IMR-90 (cell line): ENCODE measurements around the gene CHSY3.

Experiments used
- CEBPB ChIP-seq: IDR thresholded peaks from 2 replicates; pipeline ENCODE4 v1.6.1; 2012; ENCODE audit warnings: low read depth, low read length, improper control_type of control experiment
- NFE2L2 ChIP-seq: fragments of 150-350 bp; IDR thresholded peaks from 2 replicates; pipeline ENCODE4 v1.6.1; 2016; ENCODE audit warnings: low read depth, mild to moderate bottlenecking, low read length
- POLR2A ChIP-seq: IDR thresholded peaks from 2 replicates; pipeline ENCODE4 v1.6.1; 2012; ENCODE audit warnings: mild to moderate bottlenecking, low read depth, low read length
- RAD21 ChIP-seq: IDR thresholded peaks from 2 replicates; pipeline ENCODE4 v1.6.1; 2012; ENCODE audit warnings: low read length, improper control_type of control experiment
- RCOR1 ChIP-seq: IDR thresholded peaks from 2 replicates; pipeline ENCODE4 v1.6.1; 2012; ENCODE audit warnings: mild to moderate bottlenecking, low read length, improper control_type of control experiment; ENCODE audit not compliant: insufficient replicate concordance
- SMC3 ChIP-seq: fragments of 150-350 bp; IDR thresholded peaks from 2 replicates; pipeline ENCODE4 v1.6.1; 2016; ENCODE audit warnings: low read depth, mild to moderate bottlenecking, antibody characterized with exemption, low read length, moderate library complexity
- TF ChIP-seq, protein P1 (sequence below): conservative IDR thresholded peaks from 2 replicates; pipeline ENCODE4 v1.5.1; 2012; ENCODE audit warnings: mild to moderate bottlenecking, low read depth, low read length, improper control_type of control experiment
- TF ChIP-seq, protein P2 (sequence below): fragments of 150-350 bp; IDR thresholded peaks from 2 replicates; pipeline ENCODE4 v1.6.1; 2016; ENCODE audit warnings: low read depth, mild to moderate bottlenecking, low read length, moderate library complexity, borderline replicate concordance

DNA sequence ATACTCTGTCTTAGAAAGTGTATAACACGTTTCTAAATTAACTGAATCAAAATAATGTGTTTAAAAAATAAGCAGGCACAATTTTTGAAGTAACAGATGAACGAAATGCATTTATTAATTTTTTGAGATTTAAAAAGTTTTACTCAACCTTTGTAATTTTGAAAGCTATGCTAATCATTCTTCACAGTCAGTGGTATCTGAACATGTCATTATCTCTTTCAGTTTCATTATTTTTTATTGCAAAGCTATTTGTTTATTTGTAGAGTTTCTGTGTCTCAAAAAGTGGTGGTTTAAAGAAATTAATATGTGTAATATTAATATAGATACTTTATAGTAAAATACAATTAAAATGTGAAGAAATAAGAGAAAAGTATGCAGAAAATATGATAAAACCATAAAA lies 11.2 kb downstream of the CHSY3 start:
- no peak for TF ChIP-seq POLR2A
- no peak for TF ChIP-seq RCOR1
- TF ChIP-seq, protein P1, sequence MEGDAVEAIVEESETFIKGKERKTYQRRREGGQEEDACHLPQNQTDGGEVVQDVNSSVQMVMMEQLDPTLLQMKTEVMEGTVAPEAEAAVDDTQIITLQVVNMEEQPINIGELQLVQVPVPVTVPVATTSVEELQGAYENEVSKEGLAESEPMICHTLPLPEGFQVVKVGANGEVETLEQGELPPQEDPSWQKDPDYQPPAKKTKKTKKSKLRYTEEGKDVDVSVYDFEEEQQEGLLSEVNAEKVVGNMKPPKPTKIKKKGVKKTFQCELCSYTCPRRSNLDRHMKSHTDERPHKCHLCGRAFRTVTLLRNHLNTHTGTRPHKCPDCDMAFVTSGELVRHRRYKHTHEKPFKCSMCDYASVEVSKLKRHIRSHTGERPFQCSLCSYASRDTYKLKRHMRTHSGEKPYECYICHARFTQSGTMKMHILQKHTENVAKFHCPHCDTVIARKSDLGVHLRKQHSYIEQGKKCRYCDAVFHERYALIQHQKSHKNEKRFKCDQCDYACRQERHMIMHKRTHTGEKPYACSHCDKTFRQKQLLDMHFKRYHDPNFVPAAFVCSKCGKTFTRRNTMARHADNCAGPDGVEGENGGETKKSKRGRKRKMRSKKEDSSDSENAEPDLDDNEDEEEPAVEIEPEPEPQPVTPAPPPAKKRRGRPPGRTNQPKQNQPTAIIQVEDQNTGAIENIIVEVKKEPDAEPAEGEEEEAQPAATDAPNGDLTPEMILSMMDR, result no peak
- no peak for TF ChIP-seq RAD21
- TF ChIP-seq, protein P2, sequence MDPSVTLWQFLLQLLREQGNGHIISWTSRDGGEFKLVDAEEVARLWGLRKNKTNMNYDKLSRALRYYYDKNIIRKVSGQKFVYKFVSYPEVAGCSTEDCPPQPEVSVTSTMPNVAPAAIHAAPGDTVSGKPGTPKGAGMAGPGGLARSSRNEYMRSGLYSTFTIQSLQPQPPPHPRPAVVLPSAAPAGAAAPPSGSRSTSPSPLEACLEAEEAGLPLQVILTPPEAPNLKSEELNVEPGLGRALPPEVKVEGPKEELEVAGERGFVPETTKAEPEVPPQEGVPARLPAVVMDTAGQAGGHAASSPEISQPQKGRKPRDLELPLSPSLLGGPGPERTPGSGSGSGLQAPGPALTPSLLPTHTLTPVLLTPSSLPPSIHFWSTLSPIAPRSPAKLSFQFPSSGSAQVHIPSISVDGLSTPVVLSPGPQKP, result no peak
- TF ChIP-seq CEBPB, result no peak
- TF ChIP-seq NFE2L2, result no peak
- no peak for TF ChIP-seq SMC3
